C4-2B (cell line): ENCODE measurements around the gene RAB31.

ENCODE experiments used
- ZFX ChIP-seq: fragments of 450-650 bp; IDR thresholded peaks from 2 replicates; pipeline ENCODE4 v1.6.1; 2017
- TF ChIP-seq, protein P1 (sequence below): fragments of 450-650 bp; conservative IDR thresholded peaks from 2 replicates; pipeline ENCODE4 v1.5.1; 2017; ENCODE audit warnings: mild to moderate bottlenecking

DNA sequence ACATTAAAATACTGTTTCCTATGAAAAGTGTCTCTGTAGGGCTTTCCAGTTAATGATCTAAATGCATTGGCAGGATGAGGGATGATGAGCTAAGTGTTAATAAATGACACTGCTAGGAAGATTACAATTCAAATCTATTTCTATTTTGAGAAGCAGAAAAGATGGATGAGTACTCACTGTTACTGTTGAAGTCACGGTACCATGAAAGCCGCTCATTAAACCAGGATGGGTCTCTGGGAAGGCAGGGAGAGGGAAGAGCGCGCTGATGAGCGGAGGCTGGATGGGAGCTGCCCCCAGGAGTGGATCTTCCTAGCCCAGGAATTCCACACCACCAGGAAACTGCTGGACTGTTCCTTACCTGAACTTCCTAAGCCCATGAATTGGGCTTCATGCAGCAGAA is 150.5 kb downstream of the RAB31 start:
- TF ChIP-seq, protein P1, sequence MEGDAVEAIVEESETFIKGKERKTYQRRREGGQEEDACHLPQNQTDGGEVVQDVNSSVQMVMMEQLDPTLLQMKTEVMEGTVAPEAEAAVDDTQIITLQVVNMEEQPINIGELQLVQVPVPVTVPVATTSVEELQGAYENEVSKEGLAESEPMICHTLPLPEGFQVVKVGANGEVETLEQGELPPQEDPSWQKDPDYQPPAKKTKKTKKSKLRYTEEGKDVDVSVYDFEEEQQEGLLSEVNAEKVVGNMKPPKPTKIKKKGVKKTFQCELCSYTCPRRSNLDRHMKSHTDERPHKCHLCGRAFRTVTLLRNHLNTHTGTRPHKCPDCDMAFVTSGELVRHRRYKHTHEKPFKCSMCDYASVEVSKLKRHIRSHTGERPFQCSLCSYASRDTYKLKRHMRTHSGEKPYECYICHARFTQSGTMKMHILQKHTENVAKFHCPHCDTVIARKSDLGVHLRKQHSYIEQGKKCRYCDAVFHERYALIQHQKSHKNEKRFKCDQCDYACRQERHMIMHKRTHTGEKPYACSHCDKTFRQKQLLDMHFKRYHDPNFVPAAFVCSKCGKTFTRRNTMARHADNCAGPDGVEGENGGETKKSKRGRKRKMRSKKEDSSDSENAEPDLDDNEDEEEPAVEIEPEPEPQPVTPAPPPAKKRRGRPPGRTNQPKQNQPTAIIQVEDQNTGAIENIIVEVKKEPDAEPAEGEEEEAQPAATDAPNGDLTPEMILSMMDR = no peak
- TF ChIP-seq ZFX = no peak
